Activated CD4-positive, alpha-beta T cell treated with anti-CD3 and anti-CD28 coated beads, Interleukin-2, amount 50 U/mL, for 48 hours (primary cell): ENCODE measurements around the gene SASH1.
"Not testable (repeated sequence)": the region's sequence is repeated elsewhere in the genome, so short reads cannot be mapped to it uniquely, and the experiment has no call there.

Experiments used
- DNase-seq, 2 experiments: peaks; one replicate each; pipeline ENCODE4 v3.0.0-alpha.2; 2020

Gene SASH1

DNA sequence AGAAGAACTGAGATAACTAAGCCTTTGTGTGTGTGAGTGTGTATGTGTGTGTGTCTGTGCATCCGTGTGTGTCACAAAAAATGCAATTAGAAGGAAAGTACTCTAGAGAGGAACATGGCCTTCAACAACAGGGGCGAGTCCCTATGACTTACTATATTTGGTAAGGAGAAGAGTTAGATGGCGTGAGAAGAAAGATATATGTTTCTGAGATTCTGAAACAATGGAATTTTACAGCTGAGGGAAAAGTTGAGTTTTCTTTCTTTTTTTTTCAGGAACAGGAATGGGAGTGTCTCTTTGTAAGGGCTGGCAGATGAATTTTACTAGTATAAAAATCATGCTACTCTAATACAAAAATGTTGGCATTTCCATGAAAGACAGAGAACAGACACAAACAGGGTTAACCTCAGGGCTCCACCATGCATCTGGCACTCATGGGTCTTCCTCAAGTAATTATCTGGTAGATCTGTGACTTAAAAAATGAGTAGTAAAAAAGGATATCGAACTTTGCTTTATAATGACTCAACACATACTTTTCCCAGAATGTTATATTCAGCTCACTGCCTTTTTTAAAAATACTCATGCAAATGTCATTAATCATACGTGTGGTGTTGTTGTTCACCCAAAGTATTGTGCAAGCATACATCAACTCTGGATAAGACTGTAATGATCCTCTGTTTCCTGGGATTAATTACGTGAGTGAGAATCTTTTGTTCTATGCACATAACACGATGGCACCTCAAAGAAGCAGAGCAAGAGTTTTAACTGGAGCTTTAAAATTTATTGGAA lies 12.8 kb upstream of the SASH1 start:
- no peak for DNase-seq

DNA sequence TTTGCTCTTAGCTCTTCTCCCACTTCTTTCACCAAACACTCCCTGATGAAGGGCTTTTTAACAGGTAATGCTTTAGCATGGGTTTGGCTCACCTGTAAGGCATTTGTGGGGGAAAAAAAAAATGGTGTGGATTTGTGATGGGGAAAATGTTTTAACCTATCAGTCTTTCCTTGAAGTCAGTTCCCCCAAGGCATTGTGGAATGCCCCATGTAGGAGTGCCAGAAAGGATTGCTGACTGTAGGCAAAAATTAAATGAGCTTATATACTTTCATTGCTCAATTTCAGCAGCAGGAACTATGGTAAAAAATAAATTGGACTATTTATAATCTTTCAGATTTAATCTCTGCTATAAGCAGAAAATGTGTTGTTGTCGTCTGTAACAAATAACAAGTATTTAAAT lies 10.6 kb upstream of the SASH1 start:
- no peak for DNase-seq

DNA sequence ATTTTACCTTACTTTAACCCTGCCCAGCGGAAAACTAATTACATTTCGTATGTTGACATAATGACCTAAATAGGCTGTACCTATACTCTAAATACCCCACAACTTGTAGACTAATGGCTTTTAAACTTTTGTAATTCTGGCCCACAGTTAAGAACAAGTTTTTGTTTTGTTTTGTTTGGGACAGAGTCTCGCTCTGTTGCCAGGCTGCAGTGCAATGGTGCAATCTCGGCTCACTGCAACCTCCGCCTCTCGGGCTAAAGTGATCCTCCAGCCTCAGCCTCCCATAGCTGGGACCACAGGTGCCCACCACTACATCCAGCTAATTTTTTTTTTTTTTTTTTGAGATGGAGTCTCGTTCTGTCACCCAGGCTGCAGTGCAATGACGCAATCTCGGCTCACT lies 5.7 kb upstream of the SASH1 start:
- no peak for DNase-seq

GRCh38 chr6:148339766-148340165 lies 2.9 kb upstream of the SASH1 start:
- DNase-seq: no peak

DNA sequence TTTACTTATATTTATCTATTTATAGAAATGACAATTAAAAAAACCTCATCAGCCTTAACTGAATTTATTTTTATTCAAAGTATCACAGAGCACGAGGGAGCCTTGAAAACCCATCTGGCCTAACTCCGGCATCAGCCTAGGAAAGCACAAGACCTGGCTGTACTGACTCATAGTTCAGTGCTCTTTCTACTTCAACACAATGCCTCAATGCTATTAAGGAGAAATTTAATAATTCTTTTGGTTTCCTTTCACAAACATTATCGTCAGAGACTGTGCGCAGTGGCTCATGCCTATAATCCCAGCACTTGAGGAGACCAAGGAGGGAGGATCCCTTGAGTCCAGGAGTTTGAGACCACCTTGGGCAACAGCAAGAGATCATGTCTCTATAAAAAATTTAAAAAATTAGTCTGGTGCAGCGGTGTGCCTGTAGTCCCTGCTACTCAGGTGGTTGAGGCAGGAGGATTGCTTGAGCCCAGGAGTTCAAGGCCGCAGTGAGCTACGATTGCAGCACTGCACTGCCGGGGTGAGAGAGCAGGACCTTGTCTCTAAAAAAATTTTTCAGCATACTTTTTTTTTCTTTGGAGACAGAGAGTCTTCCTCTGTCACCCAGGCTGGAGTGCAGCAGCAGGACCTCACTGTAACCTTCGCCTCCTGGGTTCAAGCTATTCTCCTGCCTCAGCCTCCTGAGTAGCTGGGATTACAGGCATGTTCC lies 1.9 kb upstream of the SASH1 start:
- no peak for DNase-seq

GRCh38 chr6:148342100-148342349 lies 613 bp upstream of the SASH1 start:
- DNase-seq: no peak

- DNase-seq: peak in 1 of 2 experiments; percentile 1
Observed at GRCh38 chr6:148343047-148343782, 577 bp downstream of the SASH1 start.

DNA sequence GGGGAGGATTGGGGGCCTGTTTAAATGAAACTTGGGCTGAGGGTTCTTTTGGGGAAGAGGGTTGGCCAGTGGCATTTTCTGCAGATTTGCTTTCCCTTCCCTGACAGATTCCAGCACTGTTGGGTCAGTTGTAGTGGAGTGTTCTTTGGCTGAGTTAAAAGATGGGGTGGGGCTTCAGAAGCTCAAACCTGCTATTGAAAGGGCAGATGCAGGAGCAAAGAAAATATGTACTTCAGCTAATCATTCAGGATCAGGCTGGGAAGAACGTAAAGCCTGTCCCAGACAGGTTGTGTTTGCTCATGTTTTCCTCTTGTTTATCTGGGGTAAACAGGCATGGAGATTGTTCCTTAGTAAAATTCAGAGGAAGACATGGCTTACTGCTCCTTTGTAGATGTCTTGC lies 2.5 kb downstream of the SASH1 start:
- no peak for DNase-seq

GRCh38 chr6:148345578-148345977 lies 2.9 kb downstream of the SASH1 start:
- no peak for DNase-seq

GRCh38 chr6:148346681-148347440 lies 4.2 kb downstream of the SASH1 start:
- no peak for DNase-seq

- DNase-seq: no peak
Observed at GRCh38 chr6:148347441-148348054, 4.9 kb downstream of the SASH1 start.

GRCh38 chr6:148348335-148348734 lies 5.7 kb downstream of the SASH1 start:
- DNase-seq: no peak

GRCh38 chr6:148348778-148349177 lies 6.1 kb downstream of the SASH1 start:
- no peak for DNase-seq

DNA sequence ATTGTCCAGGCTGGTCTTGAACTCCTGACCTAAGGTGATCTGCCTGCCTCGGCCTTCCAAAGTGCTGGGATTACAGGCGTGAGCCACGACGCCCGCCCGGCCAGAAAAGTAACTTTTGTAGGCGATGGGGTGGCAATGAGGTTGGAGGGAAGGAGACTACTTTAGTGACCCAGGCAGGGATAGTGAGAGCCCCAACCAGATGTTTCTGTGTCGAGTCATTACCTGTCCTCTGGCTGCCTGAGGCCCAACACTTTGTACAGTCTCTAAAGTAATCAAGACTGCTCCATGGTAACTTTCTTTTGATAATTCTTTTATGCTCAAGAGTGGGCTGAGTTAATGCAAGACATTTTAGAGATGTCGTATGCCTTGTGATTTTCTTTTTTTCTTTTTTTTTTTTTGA lies 6.8 kb downstream of the SASH1 start:
- no peak for DNase-seq

GRCh38 chr6:148351309-148351708 lies 8.7 kb downstream of the SASH1 start:
- no peak for DNase-seq

GRCh38 chr6:148352421-148352820 lies 9.8 kb downstream of the SASH1 start:
- not testable (repeated sequence) for DNase-seq

DNA sequence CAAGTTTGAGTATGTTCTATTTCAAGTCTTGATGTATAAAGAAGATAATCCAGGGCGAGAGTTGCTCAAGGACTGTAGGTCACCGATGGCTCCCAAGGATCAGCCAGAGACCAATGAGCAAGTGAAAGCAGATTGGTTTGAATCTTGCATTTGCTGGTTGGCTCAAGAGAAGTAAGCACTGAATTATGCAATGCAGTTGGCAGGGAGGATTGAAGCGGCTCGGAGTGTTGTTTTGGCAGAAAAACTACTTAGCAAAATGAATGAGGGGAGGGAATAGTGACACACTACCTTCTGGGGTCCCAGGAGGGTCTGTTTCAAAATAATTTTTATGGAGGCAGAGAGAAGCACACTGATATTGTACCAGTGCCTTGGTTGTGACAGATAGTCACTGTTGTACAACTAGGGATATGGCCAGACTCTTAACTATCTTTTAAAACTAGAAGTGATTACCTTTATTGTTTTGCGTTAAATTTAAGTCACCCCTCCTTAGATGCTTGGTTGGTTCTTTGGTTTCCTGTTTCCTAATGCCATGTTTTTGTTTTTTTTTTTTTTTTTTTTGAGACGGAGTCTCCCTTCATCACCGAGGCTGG lies 15.7 kb downstream of the SASH1 start:
- DNase-seq: no peak

DNA sequence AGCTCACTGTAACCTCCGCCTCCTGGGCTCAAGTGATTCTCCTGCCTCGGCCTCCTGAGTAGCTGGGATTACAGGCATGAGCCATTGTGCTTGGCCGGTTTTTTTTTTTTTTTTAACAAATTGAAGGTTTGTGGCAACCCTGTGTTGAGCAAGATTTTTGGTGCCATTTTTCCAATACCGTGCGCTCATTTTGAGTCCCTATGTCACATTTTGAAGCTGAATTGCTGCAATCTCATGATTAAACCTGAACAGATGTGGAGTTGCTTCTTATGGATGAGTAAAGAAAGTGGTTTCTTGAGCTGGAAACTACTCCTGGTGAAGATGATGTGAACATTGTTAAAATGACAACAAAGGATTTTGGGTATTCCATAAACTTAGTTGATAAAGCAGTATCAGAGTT lies 16.6 kb downstream of the SASH1 start:
- no peak for DNase-seq

DNA sequence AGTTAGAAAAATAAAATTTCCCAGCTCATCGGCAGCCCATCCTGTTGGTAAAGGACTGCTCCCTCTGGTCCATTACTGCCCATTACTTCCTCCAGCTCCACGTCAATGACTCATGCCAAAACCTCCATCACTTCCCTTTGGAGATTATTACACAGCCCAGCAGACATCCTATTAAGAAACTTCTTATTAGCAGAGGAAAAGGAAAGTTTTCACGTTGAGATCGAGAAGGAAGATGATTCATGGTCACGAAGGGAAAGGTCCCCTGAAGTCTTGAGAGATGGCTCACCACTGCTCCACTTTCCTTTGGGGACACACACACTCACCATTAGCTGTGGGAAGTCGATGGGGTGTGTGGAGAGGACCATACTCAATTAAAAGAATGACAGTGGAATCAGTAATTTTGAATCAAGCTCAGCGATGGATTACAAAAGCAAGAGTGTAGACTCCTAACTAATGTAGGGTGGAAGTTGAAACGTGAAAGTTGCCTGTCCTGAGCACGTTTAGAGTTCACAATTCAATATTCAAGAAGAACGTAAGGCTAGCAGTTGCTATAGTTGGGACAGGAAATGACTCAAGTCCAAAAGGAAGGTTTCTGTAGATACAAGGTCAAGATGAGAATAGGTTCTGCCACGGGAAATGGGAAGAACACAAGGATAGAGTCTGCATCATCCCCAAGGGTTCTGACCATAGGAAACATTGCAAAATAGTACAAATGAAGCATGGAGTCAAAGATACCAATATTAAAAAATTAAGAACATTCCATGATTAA lies 21.6 kb downstream of the SASH1 start:
- no peak for DNase-seq

GRCh38 chr6:148365041-148365440 lies 22.4 kb downstream of the SASH1 start:
- no peak for DNase-seq

DNA sequence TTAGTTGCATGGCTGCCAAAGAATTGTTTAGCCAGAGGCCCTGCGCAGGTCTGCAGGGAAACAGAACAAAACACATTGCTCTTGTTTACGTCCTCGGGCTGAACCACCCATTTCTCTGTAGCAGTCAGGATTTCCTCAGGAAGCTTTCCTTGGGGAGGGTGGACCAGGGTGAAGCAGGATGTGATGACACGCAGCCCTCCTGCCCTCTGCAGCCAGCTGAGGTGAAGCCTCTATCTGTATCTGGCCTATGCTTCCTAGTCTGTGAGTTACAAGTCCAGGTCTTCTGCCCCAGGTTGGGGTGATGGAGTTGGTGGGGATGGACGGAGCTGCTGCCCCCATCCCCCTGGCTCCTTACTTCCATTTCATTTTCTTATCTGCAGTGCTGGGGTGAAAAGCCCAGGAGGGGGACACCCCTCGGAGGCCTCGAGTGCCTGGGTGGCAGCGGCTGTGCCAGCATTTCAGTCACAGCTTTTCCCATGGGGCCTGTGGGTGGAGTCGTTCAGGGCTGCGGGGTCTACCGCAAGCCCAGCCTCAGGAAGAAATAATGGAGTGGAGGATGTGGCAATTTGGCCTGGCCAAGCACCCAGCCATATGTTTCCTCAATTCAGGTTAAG lies 24.9 kb downstream of the SASH1 start:
- DNase-seq: no peak
